Mesendoderm (in vitro differentiated cells): ENCODE data around the gene SETX.
A peak's percentile ranks its signal among the peaks of the same experiment; 100 is the strongest.

Experiments
- DNase-seq: peaks from one replicate; pipeline ENCODE4 v3.0.0; 2013
- H2AK5ac ChIP-seq: 2 replicates; pipeline ENCODE4 v1.6.1; 2013; ENCODE audit warnings: low read length, inconsistent platforms
- H2BK120ac ChIP-seq: 2 replicates; pipeline ENCODE4 v1.6.1; 2013; ENCODE audit warnings: low read depth, mild to moderate bottlenecking, low read length, moderate library complexity, mixed read lengths
- H2BK15ac ChIP-seq: replicated peaks from 2 replicates; pipeline ENCODE4 v1.6.1; 2013; ENCODE audit warnings: low read depth, mild to moderate bottlenecking, moderate library complexity
- H2BK5ac ChIP-seq: 2 replicates; pipeline ENCODE4 v1.6.1; 2013; ENCODE audit warnings: low read length, inconsistent platforms
- H3K18ac ChIP-seq: 2 replicates; pipeline ENCODE4 v1.6.1; 2013; ENCODE audit warnings: mild to moderate bottlenecking, low read length, mixed read lengths
- H3K23ac ChIP-seq: one replicate; pipeline ENCODE4 v1.6.1; 2013; ENCODE audit warnings: low read length
- H3K27ac ChIP-seq: 2 replicates; pipeline ENCODE4 v1.5.1; 2013; ENCODE audit warnings: low read depth, mild to moderate bottlenecking, inconsistent platforms, low read length, moderate library complexity
- H3K27me3 ChIP-seq: 2 replicates; pipeline ENCODE4 v1.6.1; 2013; ENCODE audit warnings: low read length, control low read depth, mild to moderate bottlenecking, inconsistent platforms; ENCODE audit not compliant: insufficient read depth, poor library complexity
- H3K36me3 ChIP-seq: 2 replicates; pipeline ENCODE4 v1.6.1; 2013; ENCODE audit warnings: low read length, inconsistent platforms; ENCODE audit not compliant: control insufficient read depth, insufficient read depth
- H3K4ac ChIP-seq: one replicate; pipeline ENCODE4 v1.6.1; 2013; ENCODE audit warnings: low read depth, mild to moderate bottlenecking, low read length, moderate library complexity
- H3K4me1 ChIP-seq: 2 replicates; pipeline ENCODE4 v1.6.1; 2013; ENCODE audit warnings: low read depth, low read length, inconsistent platforms; ENCODE audit not compliant: control insufficient read depth
- H3K4me2 ChIP-seq: 2 replicates; pipeline ENCODE4 v1.6.1; 2013; ENCODE audit warnings: low read length
- H3K4me3 ChIP-seq: 2 replicates; pipeline ENCODE4 v1.5.1; 2013; ENCODE audit warnings: mild to moderate bottlenecking, low read length
- H3K56ac ChIP-seq: one replicate; pipeline ENCODE4 v1.6.1; 2013; ENCODE audit warnings: low read length
- H3K79me1 ChIP-seq: 2 replicates; pipeline ENCODE4 v1.6.1; 2013; ENCODE audit warnings: low read length, inconsistent platforms
- H3K79me2 ChIP-seq: 2 replicates; pipeline ENCODE4 v1.6.1; 2013; ENCODE audit warnings: mild to moderate bottlenecking, low read length; ENCODE audit not compliant: control insufficient read depth, insufficient read depth
- H3K9ac ChIP-seq: 2 replicates; pipeline ENCODE4 v1.6.1; 2013; ENCODE audit warnings: low read length, inconsistent platforms
- H4K5ac ChIP-seq: one replicate; pipeline ENCODE4 v1.6.1; 2013; ENCODE audit warnings: low read length
- H4K8ac ChIP-seq: one replicate; pipeline ENCODE4 v1.6.1; 2013; ENCODE audit warnings: low read depth, mild to moderate bottlenecking, control low read depth, low read length, moderate library complexity
- WGBS: extraction: QIAGEN DNeasy Blood & Tissue Kit; methylation state at CpG from one replicate; pipeline ENCODE4 v1.1.7; 2013; ENCODE audit warnings: low lambda C conversion rate, missing lambda C conversion rate; ENCODE audit not compliant: insufficient coverage; ENCODE audit errors: extremely low coverage; 5-methylcytosine and 5-hydroxymethylcytosine counted together

Gene SETX

DNA sequence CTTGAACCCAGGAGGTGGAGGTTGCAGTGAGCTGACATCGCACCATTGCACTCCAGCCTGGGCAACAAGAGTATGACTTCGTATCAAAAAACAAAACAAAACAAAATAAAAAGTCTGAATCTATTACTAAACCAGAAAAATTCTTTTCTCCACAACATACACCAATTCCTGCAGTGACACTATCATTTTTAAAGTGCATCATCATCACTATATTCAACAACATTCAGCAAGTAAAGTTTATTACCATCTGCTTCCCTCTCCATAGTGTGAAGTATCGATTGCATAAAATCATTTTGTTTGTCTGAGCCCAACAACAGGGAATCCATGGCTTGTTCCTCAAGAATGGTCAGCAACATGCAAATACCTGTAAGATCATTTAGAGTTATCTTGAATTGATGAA, 20.4 kb downstream of the SETX start:
- Histone ChIP-seq H3K4me3 (no peak overlapping the region), H3K23ac (no peak overlapping the region), H3K4ac (no peak overlapping the region), H3K79me2 (no peaks in the 10 kb centered on the region), H3K18ac (no peak overlapping the region), H3K4me1 (no peaks in the 10 kb centered on the region), H3K27ac (no peak overlapping the region), H3K56ac (no peak overlapping the region), H4K5ac (no peak overlapping the region), H3K36me3 (peaks cover 4% of the 10 kb centered on the region), H3K79me1 (no peaks in the 10 kb centered on the region), H2BK120ac (no peak overlapping the region), H2AK5ac (no peak overlapping the region), H2BK15ac (no peak overlapping the region), H3K4me2 (no peak overlapping the region), H2BK5ac (no peak overlapping the region), H4K8ac (no peak overlapping the region), H3K9ac (no peak overlapping the region), H3K27me3 (no peaks in the 10 kb centered on the region)
- no peak for DNase-seq
- no CpG with 5 or more reads among the region's 3 CpGs for WGBS

DNA sequence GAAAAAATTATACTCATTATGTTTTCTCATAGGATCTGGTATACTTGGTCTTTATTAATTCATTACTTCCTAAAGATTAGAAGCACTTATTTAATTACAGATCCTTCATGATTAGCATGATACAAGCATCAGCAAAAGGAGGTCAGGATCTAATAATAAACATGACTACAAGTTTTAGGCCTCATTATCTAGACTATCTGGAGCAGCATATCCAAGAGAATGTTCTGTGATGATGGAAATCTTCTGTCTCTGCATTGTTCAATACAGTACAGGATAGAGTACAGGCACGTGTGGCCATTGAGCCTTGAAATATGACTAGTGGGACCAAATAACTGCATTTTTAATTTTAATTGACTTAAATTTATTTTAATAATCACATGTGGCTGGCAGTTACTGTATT, 21.2 kb downstream of the SETX start:
- no CpG with 5 or more reads among the region's 1 CpG for WGBS
- H3K4ac ChIP-seq, result no peak overlapping the region
- H2BK120ac ChIP-seq, result no peak overlapping the region
- no peak overlapping the region for H4K5ac ChIP-seq
- no peaks in the 10 kb centered on the region for H3K79me2 ChIP-seq
- H2BK5ac ChIP-seq, result no peak overlapping the region
- H3K4me3 ChIP-seq, result no peak overlapping the region
- H3K4me1 ChIP-seq, result no peaks in the 10 kb centered on the region
- no peak overlapping the region for H3K9ac ChIP-seq
- no peak for DNase-seq
- no peaks in the 10 kb centered on the region for H3K27me3 ChIP-seq
- no peak overlapping the region for H3K23ac ChIP-seq
- H3K18ac ChIP-seq, result no peak overlapping the region
- no peaks in the 10 kb centered on the region for H3K79me1 ChIP-seq
- no peak overlapping the region for H3K27ac ChIP-seq
- no peak overlapping the region for H4K8ac ChIP-seq
- H2AK5ac ChIP-seq, result no peak overlapping the region
- H3K4me2 ChIP-seq, result no peak overlapping the region
- H2BK15ac ChIP-seq, result no peak overlapping the region
- H3K56ac ChIP-seq, result no peak overlapping the region
- peaks cover 4% of the 10 kb centered on the region for H3K36me3 ChIP-seq

DNA sequence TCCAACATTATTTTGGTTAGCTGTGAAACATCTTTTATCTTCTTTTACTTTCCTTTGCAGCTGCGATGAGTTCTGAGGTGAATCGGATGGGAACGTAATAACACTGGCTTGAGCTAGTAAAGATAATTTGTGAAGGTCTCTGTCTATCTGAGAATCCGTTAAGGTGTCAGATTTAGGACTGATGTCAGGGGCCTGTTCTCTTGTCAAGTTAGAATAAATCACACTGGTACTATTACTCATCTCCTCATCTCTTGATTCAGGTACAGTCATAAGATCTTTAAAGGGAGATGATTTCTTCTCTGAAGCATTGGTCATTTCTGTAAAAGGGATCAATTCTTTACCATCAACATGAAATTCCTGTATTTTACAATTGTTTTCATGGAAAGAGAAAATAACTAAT, 26.2 kb downstream of the SETX start:
- H4K8ac ChIP-seq, result no peak overlapping the region
- H3K9ac ChIP-seq, result no peak overlapping the region
- no peaks in the 10 kb centered on the region for H3K4me1 ChIP-seq
- no peak overlapping the region for H4K5ac ChIP-seq
- peaks cover 6% of the 10 kb centered on the region for H3K79me1 ChIP-seq
- WGBS, result no CpG with 5 or more reads among the region's 4 CpGs
- H3K4me3 ChIP-seq, result no peak overlapping the region
- DNase-seq, result no peak
- no peaks in the 10 kb centered on the region for H3K27me3 ChIP-seq
- peaks cover 10% of the 10 kb centered on the region for H3K36me3 ChIP-seq
- no peak overlapping the region for H3K4me2 ChIP-seq
- H3K4ac ChIP-seq, result no peak overlapping the region
- no peak overlapping the region for H2BK15ac ChIP-seq
- H2AK5ac ChIP-seq, result no peak overlapping the region
- no peak overlapping the region for H3K23ac ChIP-seq
- H2BK120ac ChIP-seq, result no peak overlapping the region
- H3K27ac ChIP-seq, result no peak overlapping the region
- H3K79me2 ChIP-seq, result peaks cover 1% of the 10 kb centered on the region
- H3K18ac ChIP-seq, result no peak overlapping the region
- H2BK5ac ChIP-seq, result no peak overlapping the region
- H3K56ac ChIP-seq, result no peak overlapping the region

DNA sequence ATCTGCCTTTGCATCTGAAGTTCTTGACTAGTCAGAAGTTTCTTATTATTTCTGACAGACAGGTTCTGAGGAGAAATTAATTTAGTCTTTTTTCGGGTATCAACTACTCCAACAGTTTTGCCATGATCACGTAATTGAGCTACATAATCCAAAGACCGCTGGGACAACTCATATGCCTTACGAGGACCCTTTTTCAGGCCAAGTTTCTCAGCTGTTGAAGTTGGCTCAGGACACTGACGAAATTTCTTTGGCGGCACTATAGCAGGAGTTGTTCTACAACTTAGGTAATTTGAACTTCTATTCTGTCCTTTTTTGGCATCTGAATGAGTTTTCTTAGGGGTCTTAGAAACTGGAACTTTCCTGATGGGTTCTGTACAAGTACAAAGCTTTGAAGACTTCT, 27.2 kb downstream of the SETX start:
- Histone ChIP-seq H3K56ac (no peak overlapping the region), H4K8ac (no peak overlapping the region), H3K4me1 (no peaks in the 10 kb centered on the region), H3K27ac (no peak overlapping the region), H3K79me2 (peaks cover 3% of the 10 kb centered on the region), H3K4ac (no peak overlapping the region), H3K36me3 (peaks cover 10% of the 10 kb centered on the region), H3K79me1 (peaks cover 7% of the 10 kb centered on the region), H2BK5ac (no peak overlapping the region), H3K27me3 (no peaks in the 10 kb centered on the region), H2AK5ac (no peak overlapping the region), H3K4me3 (no peak overlapping the region), H4K5ac (no peak overlapping the region), H2BK15ac (no peak overlapping the region), H3K23ac (no peak overlapping the region), H3K18ac (no peak overlapping the region), H2BK120ac (no peak overlapping the region), H3K9ac (no peak overlapping the region), H3K4me2 (no peak overlapping the region)
- no peak for DNase-seq
- no CpG with 5 or more reads among the region's 6 CpGs for WGBS

DNA sequence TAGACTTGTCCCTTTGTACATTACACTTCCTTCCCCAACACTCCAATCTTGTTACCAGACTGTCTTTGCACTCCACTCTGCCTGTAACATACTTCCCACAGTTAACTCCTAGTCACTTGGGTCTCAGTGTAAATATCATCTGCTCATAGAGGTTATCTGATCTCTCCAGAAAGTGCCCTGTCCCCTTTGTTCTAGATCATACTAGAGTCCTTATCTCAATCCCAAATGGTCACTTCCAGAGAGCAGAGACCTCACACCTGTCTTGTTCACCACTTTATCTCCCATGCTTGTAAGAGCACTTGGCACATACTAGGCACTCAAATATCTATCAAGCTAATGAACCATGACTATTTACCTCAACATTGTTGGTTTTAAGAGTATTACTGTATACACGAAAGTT, 30.4 kb downstream of the SETX start:
- no peak overlapping the region for H3K27ac ChIP-seq
- H3K9ac ChIP-seq, result no peak overlapping the region
- no peak overlapping the region for H3K56ac ChIP-seq
- no peak overlapping the region for H3K4ac ChIP-seq
- peak; percentile 22 for DNase-seq
- H3K4me3 ChIP-seq, result no peak overlapping the region
- no peak overlapping the region for H3K4me2 ChIP-seq
- WGBS, result no CpG with 5 or more reads among the region's 1 CpG
- peaks cover 5% of the 10 kb centered on the region for H3K79me2 ChIP-seq
- H2BK5ac ChIP-seq, result no peak overlapping the region
- H3K18ac ChIP-seq, result no peak overlapping the region
- H2BK15ac ChIP-seq, result no peak overlapping the region
- peaks cover 4% of the 10 kb centered on the region for H3K4me1 ChIP-seq
- H3K79me1 ChIP-seq, result peaks cover 10% of the 10 kb centered on the region
- no peak overlapping the region for H2BK120ac ChIP-seq
- H4K5ac ChIP-seq, result no peak overlapping the region
- H2AK5ac ChIP-seq, result no peak overlapping the region
- no peak overlapping the region for H4K8ac ChIP-seq
- peaks cover 6% of the 10 kb centered on the region for H3K36me3 ChIP-seq
- H3K23ac ChIP-seq, result no peak overlapping the region
- H3K27me3 ChIP-seq, result no peaks in the 10 kb centered on the region

DNA sequence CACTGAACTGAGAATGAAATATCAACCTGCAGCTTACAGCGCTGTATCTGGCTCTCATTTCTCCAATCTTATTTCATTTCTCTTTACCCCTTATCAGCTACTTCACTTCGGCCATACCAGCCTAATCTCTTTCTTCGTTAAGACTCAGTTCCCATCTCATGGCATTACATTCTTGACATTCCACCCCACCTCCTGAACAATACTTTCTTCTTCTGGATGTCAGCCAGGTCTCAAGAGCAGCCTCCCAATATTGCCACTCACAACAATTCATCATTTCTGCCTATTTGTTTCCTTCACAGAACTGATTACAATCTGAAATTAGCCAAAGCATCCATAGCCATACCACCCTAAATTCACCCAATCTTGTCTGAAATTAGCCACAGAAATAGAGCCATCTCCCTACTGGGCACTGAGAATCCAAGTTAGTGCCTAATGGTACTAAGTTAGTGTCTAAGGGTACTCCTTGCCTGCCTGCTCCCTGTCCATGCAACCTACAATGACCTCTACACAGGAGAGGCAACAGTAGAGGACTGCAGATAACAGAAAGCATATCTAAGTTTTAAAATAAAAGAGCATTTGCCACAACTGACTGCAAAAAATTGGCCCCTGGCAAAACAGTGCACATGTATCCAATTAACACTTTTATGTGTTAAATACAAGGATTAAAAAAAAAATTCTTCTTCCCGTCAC, 35.2 kb downstream of the SETX start:
- Histone ChIP-seq H3K36me3 (peaks cover 2% of the 10 kb centered on the region), H3K4me2 (no peak overlapping the region), H3K79me1 (peaks cover 16% of the 10 kb centered on the region), H2BK5ac (no peak overlapping the region), H3K56ac (peak overlapping the region; percentile 53), H3K18ac (no peak overlapping the region), H2AK5ac (no peak overlapping the region), H3K27ac (no peak overlapping the region), H3K79me2 (peaks cover 6% of the 10 kb centered on the region), H3K23ac (no peak overlapping the region), H3K27me3 (no peaks in the 10 kb centered on the region), H3K4me1 (peaks cover 7% of the 10 kb centered on the region), H4K8ac (no peak overlapping the region), H4K5ac (no peak overlapping the region), H2BK120ac (no peak overlapping the region), H2BK15ac (no peak overlapping the region), H3K4ac (no peak overlapping the region), H3K9ac (peak overlapping the region; percentile 21), H3K4me3 (no peak overlapping the region)
- 100% methylated on average over 1 of the region's 4 CpGs for WGBS
- peak; percentile 88 for DNase-seq
